Smooth muscle cell (in vitro differentiated cells): ENCODE measurements around the gene MORC1. TPM values are rescaled to one million over a fixed set of nuclear protein-coding genes. Genes with fewer than 3 reads are reported as not detected.

Experiments
- DNase-seq: peaks from one replicate; lab custom pipeline; 2025; ENCODE audit not compliant: unreplicated experiment; lab: John Stamatoyannopoulos, UW
- H2AFZ ChIP-seq: fragments of 200-600 bp; sonication (generic); 2 replicates; pipeline ENCODE4 v1.6.0; 2016; ENCODE audit warnings: antibody characterized with exemption, low read depth, mild to moderate bottlenecking
- H3F3A ChIP-seq: fragments of 200-600 bp; sonication (generic); 2 replicates; pipeline ENCODE4 v1.6.0; 2017; ENCODE audit warnings: antibody characterized with exemption, low read depth
- H3K27ac ChIP-seq: fragments of 200-600 bp; sonication (generic); 2 replicates; pipeline ENCODE4 v1.5.1; 2016; ENCODE audit warnings: low read depth, mild to moderate bottlenecking
- H3K27me3 ChIP-seq: fragments of 200-600 bp; sonication (generic); 2 replicates; pipeline ENCODE4 v1.6.1; 2016; ENCODE audit warnings: low read depth, mild to moderate bottlenecking
- H3K36me3 ChIP-seq: fragments of 200-600 bp; sonication (generic); 2 replicates; pipeline ENCODE4 v1.5.1; 2016; ENCODE audit warnings: low read depth
- H3K4me1 ChIP-seq: fragments of 200-600 bp; sonication (generic); 2 replicates; pipeline ENCODE4 v1.5.1; 2016; ENCODE audit warnings: low read depth
- H3K4me2 ChIP-seq: fragments of 200-600 bp; sonication (generic); 2 replicates; pipeline ENCODE4 v1.6.0; 2016; ENCODE audit warnings: mild to moderate bottlenecking
- H3K4me3 ChIP-seq: fragments of 200-600 bp; sonication (generic); 2 replicates; pipeline ENCODE4 v1.5.1; 2016; ENCODE audit warnings: mild to moderate bottlenecking
- H3K79me2 ChIP-seq: fragments of 200-600 bp; sonication (generic); 2 replicates; pipeline ENCODE4 v1.6.0; 2016; ENCODE audit warnings: low read depth, mild to moderate bottlenecking
- H3K9ac ChIP-seq: fragments of 200-600 bp; sonication (generic); 2 replicates; pipeline ENCODE4 v1.6.0; 2016; ENCODE audit warnings: low read depth
- H3K9me3 ChIP-seq: fragments of 200-600 bp; sonication (generic); replicated peaks from 2 replicates; pipeline ENCODE4 v1.5.1; 2016; ENCODE audit warnings: low read depth
- H4K20me1 ChIP-seq: fragments of 200-600 bp; sonication (generic); 2 replicates; pipeline ENCODE4 v1.6.0; 2016; ENCODE audit warnings: low read depth
- WGBS: methylation state at CpG from one replicate; pipeline ENCODE4 v1.1.7; 2016; ENCODE audit warnings: low lambda C conversion rate; 5-methylcytosine and 5-hydroxymethylcytosine counted together
- polyA plus RNA-seq: library from polyadenylated mRNA; unstranded; fragments of >200 nt; fragmentation: Nextera tagmentation; extraction: Ambion mirVana; gene quantifications from 2 replicates; pipeline ENCODE4 v1.2.1, GENCODE V29; 2016
- total RNA-seq: library from RNA; depleted of rRNA; stranded (reverse); fragments of >200 nt; gene quantifications from 2 replicates; pipeline ENCODE4 v1.2.3, GENCODE V29; 2014
- TF ChIP-seq, protein P1 (sequence below): fragments of 200-600 bp; sonication (generic); IDR thresholded peaks from 2 replicates; pipeline ENCODE4 v1.5.1; 2017; ENCODE audit warnings: borderline replicate concordance, mild to moderate bottlenecking, antibody characterized with exemption; ENCODE audit not compliant: insufficient read depth, poor library complexity, severe bottlenecking

Gene MORC1
- total and polyA plus RNA-seq, 2 experiments from 2014 or later, result not detected

DNA sequence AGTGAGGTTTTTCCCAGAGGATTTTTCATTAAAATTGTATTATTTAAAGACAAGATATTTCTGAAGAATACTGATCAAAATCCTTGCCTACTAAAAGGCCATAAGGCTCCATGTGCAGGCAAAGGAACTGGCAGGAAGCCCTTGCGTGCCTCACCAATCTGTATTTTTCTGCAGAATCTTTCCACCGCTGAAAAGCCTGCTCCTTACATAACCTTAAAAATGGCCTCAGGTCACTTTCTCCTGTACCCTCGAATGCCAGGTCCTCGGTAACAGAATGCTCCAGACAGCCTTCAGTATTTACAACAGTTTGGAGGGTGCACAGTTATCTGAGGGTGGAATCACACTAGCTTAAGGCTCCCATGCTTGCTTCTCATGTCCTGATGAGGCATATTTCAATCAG, 3.2 kb downstream of the MORC1 start:
- peaks cover 13% of the 10 kb centered on the region for H3K4me1 ChIP-seq
- DNase-seq, result no peak
- no peak overlapping the region for H3K9ac ChIP-seq
- H3K27me3 ChIP-seq, result no peaks in the 10 kb centered on the region
- 61% methylated on average over 4 of the region's 4 CpGs for WGBS
- H3K27ac ChIP-seq, result no peak overlapping the region
- H3K4me2 ChIP-seq, result no peak overlapping the region
- no peak overlapping the region for H3K4me3 ChIP-seq
- TF ChIP-seq, protein P1, sequence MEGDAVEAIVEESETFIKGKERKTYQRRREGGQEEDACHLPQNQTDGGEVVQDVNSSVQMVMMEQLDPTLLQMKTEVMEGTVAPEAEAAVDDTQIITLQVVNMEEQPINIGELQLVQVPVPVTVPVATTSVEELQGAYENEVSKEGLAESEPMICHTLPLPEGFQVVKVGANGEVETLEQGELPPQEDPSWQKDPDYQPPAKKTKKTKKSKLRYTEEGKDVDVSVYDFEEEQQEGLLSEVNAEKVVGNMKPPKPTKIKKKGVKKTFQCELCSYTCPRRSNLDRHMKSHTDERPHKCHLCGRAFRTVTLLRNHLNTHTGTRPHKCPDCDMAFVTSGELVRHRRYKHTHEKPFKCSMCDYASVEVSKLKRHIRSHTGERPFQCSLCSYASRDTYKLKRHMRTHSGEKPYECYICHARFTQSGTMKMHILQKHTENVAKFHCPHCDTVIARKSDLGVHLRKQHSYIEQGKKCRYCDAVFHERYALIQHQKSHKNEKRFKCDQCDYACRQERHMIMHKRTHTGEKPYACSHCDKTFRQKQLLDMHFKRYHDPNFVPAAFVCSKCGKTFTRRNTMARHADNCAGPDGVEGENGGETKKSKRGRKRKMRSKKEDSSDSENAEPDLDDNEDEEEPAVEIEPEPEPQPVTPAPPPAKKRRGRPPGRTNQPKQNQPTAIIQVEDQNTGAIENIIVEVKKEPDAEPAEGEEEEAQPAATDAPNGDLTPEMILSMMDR, result no peak
- no peaks in the 10 kb centered on the region for H4K20me1 ChIP-seq
- H3K9me3 ChIP-seq, result no peaks in the 10 kb centered on the region
- no peaks in the 10 kb centered on the region for H3K36me3 ChIP-seq
- H3F3A ChIP-seq, result no peaks in the 10 kb centered on the region
- H3K79me2 ChIP-seq, result no peaks in the 10 kb centered on the region
- no peak overlapping the region for H2AFZ ChIP-seq

DNA sequence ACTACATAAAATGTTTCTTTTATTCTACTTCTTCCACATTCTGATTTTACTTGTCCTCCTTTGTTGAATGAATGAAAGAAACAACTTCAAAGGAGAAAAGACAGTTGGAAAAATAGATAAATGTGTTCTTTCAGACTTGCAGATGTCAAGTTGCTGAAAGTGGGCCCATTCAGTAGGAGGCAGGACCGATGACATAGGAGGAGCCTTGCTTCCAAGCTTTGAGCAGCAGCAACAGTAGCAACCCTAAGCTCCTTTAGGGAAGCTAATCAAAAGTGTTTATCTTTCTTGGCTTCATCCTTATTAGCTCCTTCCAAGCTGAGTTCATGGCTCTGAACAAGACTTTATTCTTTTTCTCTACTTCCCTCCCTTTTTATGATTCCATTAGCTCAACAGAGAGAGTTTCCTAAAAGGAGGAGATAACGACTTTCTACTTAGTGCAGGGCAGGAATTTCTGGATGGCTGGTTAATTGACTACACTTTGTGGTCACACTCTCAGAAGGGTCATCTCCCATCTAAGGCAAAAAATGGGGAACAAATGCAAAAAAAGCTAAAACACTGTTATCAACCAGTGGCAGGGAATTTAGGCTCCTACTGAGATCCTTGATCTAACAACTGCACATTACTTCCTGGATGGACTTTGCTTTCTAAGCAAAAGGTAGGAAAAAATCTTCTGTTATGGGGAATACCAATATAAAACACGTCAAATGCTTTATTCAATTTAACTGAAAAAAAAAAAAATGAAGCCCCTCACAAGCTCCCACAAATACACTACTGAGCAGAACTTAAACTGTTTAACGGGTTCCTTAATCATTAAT, 4.8 kb downstream of the MORC1 start:
- 66% methylated on average over 4 of the region's 4 CpGs for whole genome bisulfite sequencing
- Histone ChIP-seq H3K4me3 (no peak overlapping the region), H3K27me3 (no peaks in the 10 kb centered on the region), H3K27ac (no peak overlapping the region), H2AFZ (no peak overlapping the region), H3K9me3 (no peaks in the 10 kb centered on the region), H3K79me2 (no peaks in the 10 kb centered on the region), H3K36me3 (no peaks in the 10 kb centered on the region), H3K9ac (no peak overlapping the region), H3K4me1 (peaks cover 13% of the 10 kb centered on the region), H3F3A (no peaks in the 10 kb centered on the region), H3K4me2 (no peak overlapping the region), H4K20me1 (no peaks in the 10 kb centered on the region)
- no peak for DNase-seq
- TF ChIP-seq, protein P1, result no peak

DNA sequence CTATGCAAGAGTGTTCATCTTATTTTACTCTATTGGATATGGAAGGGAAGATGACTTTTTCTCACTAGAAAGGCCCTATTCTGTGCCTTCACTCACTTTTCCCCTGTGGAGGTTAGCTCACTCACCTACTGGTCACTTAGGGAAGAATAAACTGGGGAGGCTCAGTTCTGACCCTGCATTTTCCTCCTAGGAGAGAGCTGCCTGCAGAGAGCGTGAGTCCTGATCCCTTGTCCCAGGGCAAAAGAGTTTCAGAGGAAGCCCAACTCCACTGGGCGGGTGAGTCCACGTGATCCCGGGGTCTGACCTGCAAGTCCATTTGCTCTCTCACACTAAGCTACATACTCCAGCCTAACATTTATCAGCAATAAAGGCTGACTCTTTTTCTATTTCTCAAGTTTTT, 8.4 kb downstream of the MORC1 start:
- no peak overlapping the region for H3K9ac ChIP-seq
- no peaks in the 10 kb centered on the region for H3K36me3 ChIP-seq
- H3F3A ChIP-seq, result no peaks in the 10 kb centered on the region
- H3K4me1 ChIP-seq, result peaks cover 13% of the 10 kb centered on the region
- H3K4me3 ChIP-seq, result no peak overlapping the region
- H2AFZ ChIP-seq, result no peak overlapping the region
- no peaks in the 10 kb centered on the region for H3K27me3 ChIP-seq
- no peaks in the 10 kb centered on the region for H4K20me1 ChIP-seq
- H3K27ac ChIP-seq, result no peak overlapping the region
- no peak overlapping the region for H3K4me2 ChIP-seq
- 87% methylated on average over 4 of the region's 4 CpGs for WGBS
- no peaks in the 10 kb centered on the region for H3K9me3 ChIP-seq
- TF ChIP-seq, protein P1, result no peak
- H3K79me2 ChIP-seq, result no peaks in the 10 kb centered on the region
- DNase-seq, result no peak
